HepG2 (cell line): ENCODE measurements around the gene LGI2. TPM values are rescaled to one million over a fixed set of nuclear protein-coding genes. Genes with fewer than 3 reads are reported as not detected.

Experiments
- CBX1 ChIP-seq: IDR thresholded peaks from one replicate; pipeline ENCODE4 v1.6.1; 2016; ENCODE audit warnings: antibody characterized with exemption, low read depth
- CEBPB ChIP-seq: IDR thresholded peaks from 2 replicates; pipeline ENCODE4 v1.6.1; 2011; ENCODE audit warnings: low read depth, low read length, improper control_type of control experiment, borderline replicate concordance
- MEIS1 ChIP-seq: sonication (generic); formaldehyde crosslinking; IDR thresholded peaks from 2 replicates; pipeline ENCODE4 v1.9.0; 2021; ENCODE audit warnings: mild to moderate bottlenecking, missing genetic modification reagents, moderate library complexity, borderline replicate concordance
- POLR2G ChIP-seq: fragments of 200-400 bp; formaldehyde crosslinking; IDR thresholded peaks from 2 replicates; pipeline ENCODE4 v1.6.1; 2018; ENCODE audit warnings: mild to moderate bottlenecking, low read depth, low read length, moderate library complexity
- SIX1 ChIP-seq: sonication (generic); formaldehyde crosslinking; IDR thresholded peaks from 2 replicates; pipeline ENCODE4 v1.4.0; 2020; ENCODE audit warnings: missing genetic modification reagents, borderline replicate concordance
- ZNF296 ChIP-seq: sonication (generic); formaldehyde crosslinking; conservative IDR thresholded peaks from 2 replicates; pipeline ENCODE4 v1.5.0; 2020; ENCODE audit warnings: mild to moderate bottlenecking, missing genetic modification reagents
- ZNF501 ChIP-seq: sonication (generic); formaldehyde crosslinking; IDR thresholded peaks from 2 replicates; pipeline ENCODE4 v1.5.1; 2020; ENCODE audit warnings: mild to moderate bottlenecking, moderate library complexity, missing genetic modification reagents
- polyA plus RNA-seq, 8 experiments: library from polyadenylated mRNA; depleted of rRNA in 3 of 8; stranded (reverse) in 7 of 8; unstranded in 1 of 8; fragments of >200 nt; fragmentation: Illumina TruSeq in 4 of 8; extraction: Trizol in 4 of 8; gene quantifications; 2 replicates each; pipeline versions ENCODE4 v1.2.1 to v1.2.3, GENCODE V29; 2011 to 2016; ENCODE audit warnings: low read depth in 4 of 8, missing spikeins in 1 of 8, mixed read lengths in 1 of 8; ENCODE audit not compliant: insufficient read depth in 1 of 8
- total RNA-seq, 5 experiments: library from RNA; depleted of rRNA; stranded (reverse); fragments of >200 nt; fragmentation: Illumina TruSeq; extraction: Trizol; gene quantifications; 2 replicates each; pipeline ENCODE4 v1.2.3, GENCODE V29; 2016; ENCODE audit warnings: low read depth in 1 of 5
- TF ChIP-seq, protein P1 (sequence below): sonication (generic); formaldehyde crosslinking; IDR thresholded peaks from 2 replicates; pipeline ENCODE4 v1.5.1; 2020; ENCODE audit warnings: missing genetic modification reagents, mild to moderate bottlenecking, borderline replicate concordance
- TF ChIP-seq, protein P2 (sequence below): sonication (generic); formaldehyde crosslinking; IDR thresholded peaks from 2 replicates; pipeline ENCODE4 v1.9.0; 2022; ENCODE audit warnings: low read depth, missing genetic modification reagents

LGI2 gene
- total and polyA plus RNA-seq, 2 of the 13 experiments (the other 11 are each of a cell fraction or from before 2014, with no cell fraction given): not detected

DNA sequence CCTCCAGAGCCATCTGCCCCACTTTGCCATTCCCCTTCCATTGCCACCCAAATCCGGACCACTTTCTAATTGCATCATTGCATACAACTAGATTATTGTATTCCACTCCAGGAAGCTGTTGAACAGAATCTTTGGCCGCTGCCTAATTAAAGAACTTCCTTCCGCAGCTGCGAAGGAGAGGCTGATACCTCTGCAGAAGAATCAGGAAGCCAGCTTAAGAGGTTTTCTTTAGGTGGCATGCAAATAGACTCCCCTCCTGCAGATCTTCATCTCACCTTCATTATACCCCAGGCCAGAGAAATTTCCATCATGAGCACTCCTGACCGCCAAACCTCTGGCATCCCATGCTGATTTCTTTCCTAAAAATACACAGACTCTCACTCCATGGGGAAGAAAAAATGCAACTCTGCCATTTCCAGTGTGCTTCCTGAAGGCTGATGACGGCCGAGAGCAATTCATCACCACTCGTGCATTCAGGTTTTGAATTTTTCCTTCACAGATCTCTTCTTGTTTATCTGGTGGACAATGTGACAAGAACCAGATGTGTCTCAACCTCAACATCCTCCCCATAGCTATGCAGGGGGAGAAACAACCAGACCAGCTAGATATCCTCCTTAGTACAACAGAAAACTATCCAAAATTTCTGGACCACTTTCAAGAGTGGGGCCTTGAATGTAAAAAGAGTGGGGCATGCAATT, 31.2 kb downstream of the LGI2 start (continued):
- TF ChIP-seq, protein P1, sequence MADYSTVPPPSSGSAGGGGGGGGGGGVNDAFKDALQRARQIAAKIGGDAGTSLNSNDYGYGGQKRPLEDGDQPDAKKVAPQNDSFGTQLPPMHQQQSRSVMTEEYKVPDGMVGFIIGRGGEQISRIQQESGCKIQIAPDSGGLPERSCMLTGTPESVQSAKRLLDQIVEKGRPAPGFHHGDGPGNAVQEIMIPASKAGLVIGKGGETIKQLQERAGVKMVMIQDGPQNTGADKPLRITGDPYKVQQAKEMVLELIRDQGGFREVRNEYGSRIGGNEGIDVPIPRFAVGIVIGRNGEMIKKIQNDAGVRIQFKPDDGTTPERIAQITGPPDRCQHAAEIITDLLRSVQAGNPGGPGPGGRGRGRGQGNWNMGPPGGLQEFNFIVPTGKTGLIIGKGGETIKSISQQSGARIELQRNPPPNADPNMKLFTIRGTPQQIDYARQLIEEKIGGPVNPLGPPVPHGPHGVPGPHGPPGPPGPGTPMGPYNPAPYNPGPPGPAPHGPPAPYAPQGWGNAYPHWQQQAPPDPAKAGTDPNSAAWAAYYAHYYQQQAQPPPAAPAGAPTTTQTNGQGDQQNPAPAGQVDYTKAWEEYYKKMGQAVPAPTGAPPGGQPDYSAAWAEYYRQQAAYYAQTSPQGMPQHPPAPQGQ (CRISPR knock-in tag): no peak
- TF ChIP-seq SIX1 (CRISPR knock-in tag) (no peak), POLR2G (no peak), MEIS1 (CRISPR knock-in tag) (no peak), CBX1 (no peak), ZNF296 (CRISPR knock-in tag) (no peak), CEBPB (no peak), ZNF501 (CRISPR knock-in tag) (no peak)
- TF ChIP-seq, protein P2, sequence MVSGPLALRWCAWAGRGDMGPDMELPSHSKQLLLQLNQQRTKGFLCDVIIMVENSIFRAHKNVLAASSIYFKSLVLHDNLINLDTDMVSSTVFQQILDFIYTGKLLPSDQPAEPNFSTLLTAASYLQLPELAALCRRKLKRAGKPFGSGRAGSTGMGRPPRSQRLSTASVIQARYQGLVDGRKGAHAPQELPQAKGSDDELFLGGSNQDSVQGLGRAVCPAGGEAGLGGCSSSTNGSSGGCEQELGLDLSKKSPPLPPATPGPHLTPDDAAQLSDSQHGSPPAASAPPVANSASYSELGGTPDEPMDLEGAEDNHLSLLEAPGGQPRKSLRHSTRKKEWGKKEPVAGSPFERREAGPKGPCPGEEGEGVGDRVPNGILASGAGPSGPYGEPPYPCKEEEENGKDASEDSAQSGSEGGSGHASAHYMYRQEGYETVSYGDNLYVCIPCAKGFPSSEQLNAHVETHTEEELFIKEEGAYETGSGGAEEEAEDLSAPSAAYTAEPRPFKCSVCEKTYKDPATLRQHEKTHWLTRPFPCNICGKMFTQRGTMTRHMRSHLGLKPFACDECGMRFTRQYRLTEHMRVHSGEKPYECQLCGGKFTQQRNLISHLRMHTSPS (CRISPR knock-in tag): no peak
